ENCODE measurements around the gene TMEM87B.
"Not testable (repeated sequence)": the region's sequence is repeated elsewhere in the genome, so short reads cannot be mapped to it uniquely, and the experiment has no call there.

Gene TMEM87B

GRCh38 chr2:112033600-112033999 is 21.5 kb upstream of the TMEM87B start:
- Histone ChIP-seq H3K9me3 (ENCODE audit: insufficient read depth, low read length) (peaks cover 17% of the 10 kb centered on the region), H3K4me1 (ENCODE audit: insufficient read depth, insufficient read length) (no peaks in the 10 kb centered on the region), H3K36me3 (ENCODE audit: insufficient read depth, insufficient read length, low read length) (no peaks in the 10 kb centered on the region), H3K4me3 (ENCODE audit: insufficient read length, low read depth) (no peak overlapping the region), H3K9ac (ENCODE audit: insufficient read length, low read depth) (no peak overlapping the region), H3K27me3 (ENCODE audit: insufficient read depth, insufficient read length) (no peaks in the 10 kb centered on the region)
- no peak for TF ChIP-seq YY1 (IDR thresholded peaks at IDR 0.05; ENCODE audit: insufficient read depth, insufficient read length)
- TF ChIP-seq SUZ12 (IDR thresholded peaks at IDR 0.05; ENCODE audit: extremely low read depth, insufficient read depth, insufficient read length), result no peak
- TF ChIP-seq ZNF274 (IDR thresholded peaks at IDR 0.05; ENCODE audit: low read depth, low read length), result no peak
- no peak for DNase-seq (ENCODE audit: low read depth, low spot score)

GRCh38 chr2:112034924-112035323 is 20.1 kb upstream of the TMEM87B start:
- Histone ChIP-seq H3K4me3 (ENCODE audit: insufficient read length, low read depth) (no peak overlapping the region), H3K27me3 (ENCODE audit: insufficient read depth, insufficient read length) (no peaks in the 10 kb centered on the region), H3K36me3 (ENCODE audit: insufficient read depth, insufficient read length, low read length) (no peaks in the 10 kb centered on the region), H3K9ac (ENCODE audit: insufficient read length, low read depth) (no peak overlapping the region), H3K4me1 (ENCODE audit: insufficient read depth, insufficient read length) (no peaks in the 10 kb centered on the region), H3K9me3 (ENCODE audit: insufficient read depth, low read length) (peaks cover 28% of the 10 kb centered on the region)
- no peak for TF ChIP-seq YY1 (IDR thresholded peaks at IDR 0.05; ENCODE audit: insufficient read depth, insufficient read length)
- no peak for TF ChIP-seq ZNF274 (IDR thresholded peaks at IDR 0.05; ENCODE audit: low read depth, low read length)
- no peak for TF ChIP-seq SUZ12 (IDR thresholded peaks at IDR 0.05; ENCODE audit: extremely low read depth, insufficient read depth, insufficient read length)
- DNase-seq (ENCODE audit: low read depth, low spot score), result no peak

GRCh38 chr2:112035786-112036185 is 19.3 kb upstream of the TMEM87B start:
- DNase-seq (ENCODE audit: low read depth, low spot score), result no peak
- H3K36me3 ChIP-seq (ENCODE audit: insufficient read depth, insufficient read length, low read length), result no peaks in the 10 kb centered on the region
- no peak overlapping the region for H3K9ac ChIP-seq (ENCODE audit: insufficient read length, low read depth)
- H3K27me3 ChIP-seq (ENCODE audit: insufficient read depth, insufficient read length), result no peaks in the 10 kb centered on the region
- no peak overlapping the region for H3K4me3 ChIP-seq (ENCODE audit: insufficient read length, low read depth)
- no peaks in the 10 kb centered on the region for H3K4me1 ChIP-seq (ENCODE audit: insufficient read depth, insufficient read length)
- TF ChIP-seq ZNF274 (IDR thresholded peaks at IDR 0.05; ENCODE audit: low read depth, low read length) (no peak), SUZ12 (IDR thresholded peaks at IDR 0.05; ENCODE audit: extremely low read depth, insufficient read depth, insufficient read length) (no peak)
- H3K9me3 ChIP-seq (ENCODE audit: insufficient read depth, low read length), result peaks cover 28% of the 10 kb centered on the region

- H3K9me3 ChIP-seq (ENCODE audit: insufficient read depth, low read length), result peaks cover 28% of the 10 kb centered on the region
- not testable (repeated sequence) for H3K4me1 ChIP-seq (ENCODE audit: insufficient read depth, insufficient read length); DNase-seq (ENCODE audit: low read depth, low spot score); H3K36me3 ChIP-seq (ENCODE audit: insufficient read depth, insufficient read length, low read length); H3K9ac ChIP-seq (ENCODE audit: insufficient read length, low read depth); H3K4me3 ChIP-seq (ENCODE audit: insufficient read length, low read depth); H3K27me3 ChIP-seq (ENCODE audit: insufficient read depth, insufficient read length)
These were observed 15.5 kb upstream of the TMEM87B start for GRCh38 chr2:112039556-112039955.

GRCh38 chr2:112040066-112040465 is 15.0 kb upstream of the TMEM87B start:
- H3K4me3 ChIP-seq (ENCODE audit: insufficient read length, low read depth); H3K27me3 ChIP-seq (ENCODE audit: insufficient read depth, insufficient read length); H3K9ac ChIP-seq (ENCODE audit: insufficient read length, low read depth); H3K36me3 ChIP-seq (ENCODE audit: insufficient read depth, insufficient read length, low read length); H3K4me1 ChIP-seq (ENCODE audit: insufficient read depth, insufficient read length); DNase-seq (ENCODE audit: low read depth, low spot score): not testable (repeated sequence)
- H3K9me3 ChIP-seq (ENCODE audit: insufficient read depth, low read length), result peaks cover 30% of the 10 kb centered on the region

GRCh38 chr2:112041460-112041859 is 13.6 kb upstream of the TMEM87B start:
- not testable (repeated sequence) for H3K27me3 ChIP-seq (ENCODE audit: insufficient read depth, insufficient read length); DNase-seq (ENCODE audit: low read depth, low spot score); H3K4me3 ChIP-seq (ENCODE audit: insufficient read length, low read depth); H3K4me1 ChIP-seq (ENCODE audit: insufficient read depth, insufficient read length); H3K9ac ChIP-seq (ENCODE audit: insufficient read length, low read depth); H3K36me3 ChIP-seq (ENCODE audit: insufficient read depth, insufficient read length, low read length)
- H3K9me3 ChIP-seq (ENCODE audit: insufficient read depth, low read length), result peaks cover 34% of the 10 kb centered on the region

GRCh38 chr2:112045446-112046014 is 9.5 kb upstream of the TMEM87B start:
- Histone ChIP-seq H3K27me3 (ENCODE audit: insufficient read depth, insufficient read length) (no peaks in the 10 kb centered on the region), H3K4me3 (ENCODE audit: insufficient read length, low read depth) (no peak overlapping the region), H3K4me1 (ENCODE audit: insufficient read depth, insufficient read length) (peaks cover 2% of the 10 kb centered on the region)

GRCh38 chr2:112046231-112046630 is 8.8 kb upstream of the TMEM87B start:
- Histone ChIP-seq H3K27me3 (ENCODE audit: insufficient read depth, insufficient read length) (no peaks in the 10 kb centered on the region), H3K9ac (ENCODE audit: insufficient read length, low read depth) (no peak overlapping the region), H3K36me3 (ENCODE audit: insufficient read depth, insufficient read length, low read length) (no peaks in the 10 kb centered on the region), H3K9me3 (ENCODE audit: insufficient read depth, low read length) (peaks cover 16% of the 10 kb centered on the region; the same call in 1 of the 2 replicates), H3K4me3 (ENCODE audit: insufficient read length, low read depth) (no peak overlapping the region), H3K4me1 (ENCODE audit: insufficient read depth, insufficient read length) (peaks cover 2% of the 10 kb centered on the region)
- TF ChIP-seq YY1 (IDR thresholded peaks at IDR 0.05; ENCODE audit: insufficient read depth, insufficient read length), result no peak
- no peak for TF ChIP-seq ZNF274 (IDR thresholded peaks at IDR 0.05; ENCODE audit: low read depth, low read length)
- TF ChIP-seq SUZ12 (IDR thresholded peaks at IDR 0.05; ENCODE audit: extremely low read depth, insufficient read depth, insufficient read length), result no peak
- DNase-seq (ENCODE audit: low read depth, low spot score), result no peak

More at GRCh38 chr2:112045446-112046014, 9.5 kb upstream of the TMEM87B start:
- Histone ChIP-seq H3K36me3 (ENCODE audit: insufficient read depth, insufficient read length, low read length) (no peaks in the 10 kb centered on the region), H3K9ac (ENCODE audit: insufficient read length, low read depth) (no peak overlapping the region), H3K9me3 (ENCODE audit: insufficient read depth, low read length) (peaks cover 16% of the 10 kb centered on the region; the same call in 1 of the 2 replicates)
- TF ChIP-seq SUZ12 (IDR thresholded peaks at IDR 0.05; ENCODE audit: extremely low read depth, insufficient read depth, insufficient read length) (no peak), YY1 (IDR thresholded peaks at IDR 0.05; ENCODE audit: insufficient read depth, insufficient read length) (no peak), ZNF274 (IDR thresholded peaks at IDR 0.05; ENCODE audit: low read depth, low read length) (no peak)
- DNase-seq (ENCODE audit: low read depth, low spot score), result no peak
